HEK293 (cell line): ENCODE measurements around the gene PDIA4.

Experiments
- GFI1B ChIP-seq: fragments of 450-650 bp; formaldehyde crosslinking; IDR thresholded peaks from 2 replicates; pipeline ENCODE4 v1.5.1; 2016; ENCODE audit warnings: missing biosample characterization, missing genetic modification characterization
- RBAK ChIP-seq: fragments of 450-650 bp; formaldehyde crosslinking; IDR thresholded peaks from 2 replicates; pipeline ENCODE4 v1.5.1; 2016; ENCODE audit warnings: missing biosample characterization, missing genetic modification characterization
- SALL2 ChIP-seq: fragments of 450-650 bp; formaldehyde crosslinking; IDR thresholded peaks from 2 replicates; pipeline ENCODE4 v1.5.0; 2017; ENCODE audit warnings: missing biosample characterization, mild to moderate bottlenecking, missing genetic modification characterization, borderline replicate concordance
- SCRT1 ChIP-seq: fragments of 450-650 bp; formaldehyde crosslinking; IDR thresholded peaks from 2 replicates; pipeline ENCODE4 v1.5.1; 2016; ENCODE audit warnings: missing biosample characterization, missing genetic modification characterization, borderline replicate concordance
- SP2 ChIP-seq: fragments of 450-650 bp; formaldehyde crosslinking; IDR thresholded peaks from 2 replicates; pipeline ENCODE4 v1.5.1; 2016; ENCODE audit warnings: missing biosample characterization, missing genetic modification characterization
- SP7 ChIP-seq: fragments of 450-650 bp; formaldehyde crosslinking; IDR thresholded peaks from 2 replicates; pipeline ENCODE4 v1.5.1; 2016; ENCODE audit warnings: missing biosample characterization, missing genetic modification characterization
- ZBTB20 ChIP-seq: fragments of 450-650 bp; formaldehyde crosslinking; IDR thresholded peaks from 2 replicates; pipeline ENCODE4 v1.5.1; 2016; ENCODE audit warnings: missing biosample characterization, missing genetic modification characterization
- ZFHX2 ChIP-seq: fragments of 450-650 bp; formaldehyde crosslinking; conservative IDR thresholded peaks from 2 replicates; pipeline ENCODE4 v1.5.1; 2016; ENCODE audit warnings: missing biosample characterization, missing genetic modification characterization
- ZFP69B ChIP-seq: fragments of 450-650 bp; formaldehyde crosslinking; IDR thresholded peaks from 2 replicates; pipeline ENCODE4 v1.5.1; 2016; ENCODE audit warnings: missing biosample characterization, missing genetic modification characterization
- ZNF132 ChIP-seq: fragments of 450-650 bp; formaldehyde crosslinking; IDR thresholded peaks from 2 replicates; pipeline ENCODE4 v1.5.1; 2017; ENCODE audit warnings: missing biosample characterization, missing genetic modification characterization, borderline replicate concordance
- ZNF169 ChIP-seq: fragments of 450-650 bp; formaldehyde crosslinking; IDR thresholded peaks from 2 replicates; pipeline ENCODE4 v1.5.1; 2016; ENCODE audit warnings: missing biosample characterization, missing genetic modification characterization
- ZNF221 ChIP-seq: fragments of 450-650 bp; formaldehyde crosslinking; IDR thresholded peaks from 2 replicates; pipeline ENCODE4 v1.5.1; 2017; ENCODE audit warnings: missing biosample characterization, missing genetic modification characterization, borderline replicate concordance
- ZNF24 ChIP-seq: fragments of 450-650 bp; formaldehyde crosslinking; IDR thresholded peaks from 2 replicates; pipeline ENCODE4 v1.5.1; 2016; ENCODE audit warnings: missing biosample characterization, missing genetic modification characterization
- ZNF324 ChIP-seq: fragments of 450-650 bp; formaldehyde crosslinking; IDR thresholded peaks from 2 replicates; pipeline ENCODE4 v1.5.1; 2016; ENCODE audit warnings: missing biosample characterization, missing genetic modification characterization
- ZNF341 ChIP-seq: fragments of 450-650 bp; formaldehyde crosslinking; IDR thresholded peaks from 2 replicates; pipeline ENCODE4; 2016; ENCODE audit warnings: low read depth, missing biosample characterization, missing genetic modification characterization
- ZNF423 ChIP-seq: fragments of 450-650 bp; formaldehyde crosslinking; IDR thresholded peaks from 2 replicates; pipeline ENCODE4 v1.5.1; 2016; ENCODE audit warnings: missing biosample characterization, missing genetic modification characterization
- ZNF521 ChIP-seq: fragments of 450-650 bp; formaldehyde crosslinking; IDR thresholded peaks from 2 replicates; pipeline ENCODE4 v1.5.1; 2017; ENCODE audit warnings: missing biosample characterization, mild to moderate bottlenecking, missing genetic modification characterization
- ZNF529 ChIP-seq: fragments of 450-650 bp; formaldehyde crosslinking; IDR thresholded peaks from 2 replicates; pipeline ENCODE4 v1.5.1; 2017; ENCODE audit warnings: missing genetic modification characterization, missing biosample characterization; ENCODE audit not compliant: insufficient replicate concordance
- ZNF600 ChIP-seq: fragments of 450-650 bp; formaldehyde crosslinking; IDR thresholded peaks from 2 replicates; pipeline ENCODE4 v1.5.1; 2016; ENCODE audit warnings: missing biosample characterization, missing genetic modification characterization
- ZNF621 ChIP-seq: fragments of 450-650 bp; formaldehyde crosslinking; IDR thresholded peaks from 2 replicates; pipeline ENCODE4 v1.5.1; 2017; ENCODE audit warnings: missing biosample characterization, missing genetic modification characterization
- ZNF624 ChIP-seq: fragments of 450-650 bp; formaldehyde crosslinking; IDR thresholded peaks from 2 replicates; pipeline ENCODE4 v1.5.1; 2017; ENCODE audit warnings: missing biosample characterization, missing genetic modification characterization
- ZNF670 ChIP-seq: fragments of 450-650 bp; formaldehyde crosslinking; IDR thresholded peaks from 2 replicates; pipeline ENCODE4 v1.5.1; 2016; ENCODE audit warnings: missing biosample characterization, missing genetic modification characterization, low read depth
- ZNF776 ChIP-seq: fragments of 450-650 bp; formaldehyde crosslinking; IDR thresholded peaks from 2 replicates; pipeline ENCODE4 v1.5.0; 2017; ENCODE audit warnings: missing biosample characterization, missing genetic modification characterization, borderline replicate concordance
- TF ChIP-seq, protein P1 (sequence below): fragments of 450-650 bp; formaldehyde crosslinking; IDR thresholded peaks from 2 replicates; pipeline ENCODE4 v1.5.1; 2016; ENCODE audit warnings: missing biosample characterization, missing genetic modification characterization
- TF ChIP-seq, protein P2 (sequence below): fragments of 450-650 bp; formaldehyde crosslinking; conservative IDR thresholded peaks from 2 replicates; pipeline ENCODE4 v1.5.1; 2016; ENCODE audit warnings: low read depth, missing biosample characterization, missing genetic modification characterization
- TF ChIP-seq, protein P3 (sequence below): fragments of 450-650 bp; formaldehyde crosslinking; IDR thresholded peaks from 2 replicates; pipeline ENCODE4 v1.5.1; 2016; ENCODE audit warnings: missing biosample characterization, missing genetic modification characterization
- TF ChIP-seq, protein P4 (sequence below): fragments of 450-650 bp; formaldehyde crosslinking; IDR thresholded peaks from 2 replicates; pipeline ENCODE4 v1.5.1; 2016; ENCODE audit warnings: missing biosample characterization, missing genetic modification characterization
- TF ChIP-seq, protein P5 (sequence below): fragments of 450-650 bp; formaldehyde crosslinking; IDR thresholded peaks from 2 replicates; pipeline ENCODE4 v1.5.0; 2017; ENCODE audit warnings: missing biosample characterization, missing genetic modification characterization, borderline replicate concordance

PDIA4 gene

DNA sequence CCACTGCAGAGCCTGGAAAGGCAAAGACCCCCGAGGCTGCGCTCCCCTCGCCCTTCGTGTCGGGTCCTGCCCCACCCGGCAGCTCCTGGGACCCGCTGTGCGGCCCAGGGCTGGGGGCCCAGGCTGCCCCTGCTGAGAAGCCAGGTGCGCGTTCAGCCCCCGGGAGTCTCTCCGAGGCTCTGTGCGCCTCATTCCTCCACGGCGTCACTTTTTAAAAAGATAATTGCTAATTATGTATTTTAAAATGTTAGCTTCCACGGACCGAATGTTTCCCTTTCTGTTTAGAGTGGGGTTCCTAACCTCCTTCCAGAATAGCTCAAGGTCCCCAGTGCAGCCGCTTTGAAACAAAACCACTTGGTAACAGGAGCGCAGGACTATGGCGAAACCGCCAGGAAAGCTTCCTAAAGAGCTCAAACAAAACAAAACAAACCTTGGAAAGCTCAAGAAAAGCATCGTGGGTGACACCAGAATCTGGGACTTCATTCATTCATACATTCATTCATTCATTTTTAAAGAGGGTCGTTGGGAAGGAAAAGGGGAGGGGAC lies 45.6 kb downstream of the PDIA4 start (continued):
- TF ChIP-seq, protein P1, sequence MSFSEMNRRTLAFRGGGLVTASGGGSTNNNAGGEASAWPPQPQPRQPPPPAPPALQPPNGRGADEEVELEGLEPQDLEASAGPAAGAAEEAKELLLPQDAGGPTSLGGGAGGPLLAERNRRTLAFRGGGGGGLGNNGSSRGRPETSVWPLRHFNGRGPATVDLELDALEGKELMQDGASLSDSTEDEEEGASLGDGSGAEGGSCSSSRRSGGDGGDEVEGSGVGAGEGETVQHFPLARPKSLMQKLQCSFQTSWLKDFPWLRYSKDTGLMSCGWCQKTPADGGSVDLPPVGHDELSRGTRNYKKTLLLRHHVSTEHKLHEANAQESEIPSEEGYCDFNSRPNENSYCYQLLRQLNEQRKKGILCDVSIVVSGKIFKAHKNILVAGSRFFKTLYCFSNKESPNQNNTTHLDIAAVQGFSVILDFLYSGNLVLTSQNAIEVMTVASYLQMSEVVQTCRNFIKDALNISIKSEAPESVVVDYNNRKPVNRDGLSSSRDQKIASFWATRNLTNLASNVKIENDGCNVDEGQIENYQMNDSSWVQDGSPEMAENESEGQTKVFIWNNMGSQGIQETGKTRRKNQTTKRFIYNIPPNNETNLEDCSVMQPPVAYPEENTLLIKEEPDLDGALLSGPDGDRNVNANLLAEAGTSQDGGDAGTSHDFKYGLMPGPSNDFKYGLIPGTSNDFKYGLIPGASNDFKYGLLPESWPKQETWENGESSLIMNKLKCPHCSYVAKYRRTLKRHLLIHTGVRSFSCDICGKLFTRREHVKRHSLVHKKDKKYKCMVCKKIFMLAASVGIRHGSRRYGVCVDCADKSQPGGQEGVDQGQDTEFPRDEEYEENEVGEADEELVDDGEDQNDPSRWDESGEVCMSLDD (tag by site-specific recombination), result no peak
- TF ChIP-seq SALL2 (tag by site-specific recombination) (no peak), GFI1B (tag by site-specific recombination) (no peak), ZFHX2 (tag by site-specific recombination) (no peak), ZNF221 (tag by site-specific recombination) (no peak), RBAK (tag by site-specific recombination) (no peak), ZNF621 (tag by site-specific recombination) (no peak), ZNF624 (tag by site-specific recombination) (no peak), ZNF529 (no peak), ZNF423 (tag by site-specific recombination) (peak; percentile 34; the same call in 1 of the 2 replicates), ZNF341 (tag by site-specific recombination) (no peak), ZNF776 (tag by site-specific recombination) (no peak), ZBTB20 (peak; percentile 17; the same call in 1 of the 2 replicates), SP2 (tag by site-specific recombination) (no peak), ZNF670 (tag by site-specific recombination) (no peak), ZNF169 (tag by site-specific recombination) (no peak), ZNF324 (tag by site-specific recombination) (no peak), ZNF521 (no peak), ZNF24 (peak; percentile 100), ZNF600 (0 out of 2 replicates have a peak, but pooled peaks have one; percentile 11), ZNF132 (tag by site-specific recombination) (no peak), SP7 (no peak), ZFP69B (tag by site-specific recombination) (no peak), SCRT1 (tag by site-specific recombination) (no peak)
- TF ChIP-seq, protein P2, sequence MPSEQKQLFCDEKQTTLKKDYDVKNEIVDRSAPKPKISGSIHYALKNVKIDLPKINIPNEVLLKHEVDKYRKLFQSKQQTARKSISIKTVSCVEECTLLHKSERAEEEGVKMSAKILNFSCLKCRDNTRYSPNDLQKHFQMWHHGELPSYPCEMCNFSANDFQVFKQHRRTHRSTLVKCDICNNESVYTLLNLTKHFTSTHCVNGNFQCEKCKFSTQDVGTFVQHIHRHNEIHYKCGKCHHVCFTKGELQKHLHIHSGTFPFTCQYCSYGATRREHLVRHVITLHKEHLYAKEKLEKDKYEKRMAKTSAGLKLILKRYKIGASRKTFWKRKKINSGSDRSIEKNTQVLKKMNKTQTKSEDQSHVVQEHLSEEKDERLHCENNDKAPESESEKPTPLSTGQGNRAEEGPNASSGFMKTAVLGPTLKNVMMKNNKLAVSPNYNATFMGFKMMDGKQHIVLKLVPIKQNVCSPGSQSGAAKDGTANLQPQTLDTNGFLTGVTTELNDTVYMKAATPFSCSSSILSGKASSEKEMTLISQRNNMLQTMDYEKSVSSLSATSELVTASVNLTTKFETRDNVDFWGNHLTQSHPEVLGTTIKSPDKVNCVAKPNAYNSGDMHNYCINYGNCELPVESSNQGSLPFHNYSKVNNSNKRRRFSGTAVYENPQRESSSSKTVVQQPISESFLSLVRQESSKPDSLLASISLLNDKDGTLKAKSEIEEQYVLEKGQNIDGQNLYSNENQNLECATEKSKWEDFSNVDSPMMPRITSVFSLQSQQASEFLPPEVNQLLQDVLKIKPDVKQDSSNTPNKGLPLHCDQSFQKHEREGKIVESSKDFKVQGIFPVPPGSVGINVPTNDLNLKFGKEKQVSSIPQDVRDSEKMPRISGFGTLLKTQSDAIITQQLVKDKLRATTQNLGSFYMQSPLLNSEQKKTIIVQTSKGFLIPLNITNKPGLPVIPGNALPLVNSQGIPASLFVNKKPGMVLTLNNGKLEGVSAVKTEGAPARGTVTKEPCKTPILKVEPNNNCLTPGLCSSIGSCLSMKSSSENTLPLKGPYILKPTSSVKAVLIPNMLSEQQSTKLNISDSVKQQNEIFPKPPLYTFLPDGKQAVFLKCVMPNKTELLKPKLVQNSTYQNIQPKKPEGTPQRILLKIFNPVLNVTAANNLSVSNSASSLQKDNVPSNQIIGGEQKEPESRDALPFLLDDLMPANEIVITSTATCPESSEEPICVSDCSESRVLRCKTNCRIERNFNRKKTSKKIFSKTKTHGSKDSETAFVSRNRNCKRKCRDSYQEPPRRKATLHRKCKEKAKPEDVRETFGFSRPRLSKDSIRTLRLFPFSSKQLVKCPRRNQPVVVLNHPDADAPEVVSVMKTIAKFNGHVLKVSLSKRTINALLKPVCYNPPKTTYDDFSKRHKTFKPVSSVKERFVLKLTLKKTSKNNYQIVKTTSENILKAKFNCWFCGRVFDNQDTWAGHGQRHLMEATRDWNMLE (tag by site-specific recombination), result no peak
- TF ChIP-seq, protein P3, sequence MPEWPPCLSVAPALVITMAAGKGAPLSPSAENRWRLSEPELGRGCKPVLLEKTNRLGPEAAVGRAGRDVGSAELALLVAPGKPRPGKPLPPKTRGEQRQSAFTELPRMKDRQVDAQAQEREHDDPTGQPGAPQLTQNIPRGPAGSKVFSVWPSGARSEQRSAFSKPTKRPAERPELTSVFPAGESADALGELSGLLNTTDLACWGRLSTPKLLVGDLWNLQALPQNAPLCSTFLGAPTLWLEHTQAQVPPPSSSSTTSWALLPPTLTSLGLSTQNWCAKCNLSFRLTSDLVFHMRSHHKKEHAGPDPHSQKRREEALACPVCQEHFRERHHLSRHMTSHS, result no peak
- TF ChIP-seq, protein P4, sequence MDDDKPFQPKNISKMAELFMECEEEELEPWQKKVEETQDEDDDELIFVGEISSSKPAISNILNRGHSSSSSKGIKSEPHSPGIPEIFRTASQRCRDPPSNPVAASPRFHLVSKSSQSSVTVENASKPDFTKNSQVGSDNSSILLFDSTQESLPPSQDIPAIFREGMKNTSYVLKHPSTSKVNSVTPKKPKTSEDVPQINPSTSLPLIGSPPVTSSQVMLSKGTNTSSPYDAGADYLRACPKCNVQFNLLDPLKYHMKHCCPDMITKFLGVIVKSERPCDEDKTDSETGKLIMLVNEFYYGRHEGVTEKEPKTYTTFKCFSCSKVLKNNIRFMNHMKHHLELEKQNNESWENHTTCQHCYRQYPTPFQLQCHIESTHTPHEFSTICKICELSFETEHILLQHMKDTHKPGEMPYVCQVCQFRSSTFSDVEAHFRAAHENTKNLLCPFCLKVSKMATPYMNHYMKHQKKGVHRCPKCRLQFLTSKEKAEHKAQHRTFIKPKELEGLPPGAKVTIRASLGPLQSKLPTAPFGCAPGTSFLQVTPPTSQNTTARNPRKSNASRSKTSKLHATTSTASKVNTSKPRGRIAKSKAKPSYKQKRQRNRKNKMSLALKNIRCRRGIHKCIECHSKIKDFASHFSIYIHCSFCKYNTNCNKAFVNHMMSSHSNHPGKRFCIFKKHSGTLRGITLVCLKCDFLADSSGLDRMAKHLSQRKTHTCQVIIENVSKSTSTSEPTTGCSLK (tag by site-specific recombination), result no peak
- TF ChIP-seq, protein P5, sequence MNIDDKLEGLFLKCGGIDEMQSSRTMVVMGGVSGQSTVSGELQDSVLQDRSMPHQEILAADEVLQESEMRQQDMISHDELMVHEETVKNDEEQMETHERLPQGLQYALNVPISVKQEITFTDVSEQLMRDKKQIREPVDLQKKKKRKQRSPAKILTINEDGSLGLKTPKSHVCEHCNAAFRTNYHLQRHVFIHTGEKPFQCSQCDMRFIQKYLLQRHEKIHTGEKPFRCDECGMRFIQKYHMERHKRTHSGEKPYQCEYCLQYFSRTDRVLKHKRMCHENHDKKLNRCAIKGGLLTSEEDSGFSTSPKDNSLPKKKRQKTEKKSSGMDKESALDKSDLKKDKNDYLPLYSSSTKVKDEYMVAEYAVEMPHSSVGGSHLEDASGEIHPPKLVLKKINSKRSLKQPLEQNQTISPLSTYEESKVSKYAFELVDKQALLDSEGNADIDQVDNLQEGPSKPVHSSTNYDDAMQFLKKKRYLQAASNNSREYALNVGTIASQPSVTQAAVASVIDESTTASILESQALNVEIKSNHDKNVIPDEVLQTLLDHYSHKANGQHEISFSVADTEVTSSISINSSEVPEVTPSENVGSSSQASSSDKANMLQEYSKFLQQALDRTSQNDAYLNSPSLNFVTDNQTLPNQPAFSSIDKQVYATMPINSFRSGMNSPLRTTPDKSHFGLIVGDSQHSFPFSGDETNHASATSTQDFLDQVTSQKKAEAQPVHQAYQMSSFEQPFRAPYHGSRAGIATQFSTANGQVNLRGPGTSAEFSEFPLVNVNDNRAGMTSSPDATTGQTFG (tag by site-specific recombination), result no peak
